22Rv1 (cell line): ENCODE data around the gene BNIP2.

Experiments used
- H3K27ac ChIP-seq: fragments of 450-650 bp; 2 replicates; pipeline ENCODE4 v1.5.1; 2017
- CTCF ChIP-seq: fragments of 450-650 bp; IDR thresholded peaks from 2 replicates; pipeline ENCODE4 v1.5.1; 2017; ENCODE audit warnings: mild to moderate bottlenecking
- ZFX ChIP-seq: fragments of 450-650 bp; IDR thresholded peaks from 2 replicates; pipeline ENCODE4 v1.6.1; 2017; ENCODE audit warnings: antibody characterized with exemption, borderline replicate concordance

Gene BNIP2

GRCh38 chr15:59636184-59636583, 52.9 kb downstream of the BNIP2 start:
- H3K27ac ChIP-seq, result no peak overlapping the region
- no peak for TF ChIP-seq CTCF

- no peak overlapping the region for H3K27ac ChIP-seq
Observed at GRCh38 chr15:59632714-59633113, 56.4 kb downstream of the BNIP2 start.

GRCh38 chr15:59622289-59622688, 66.8 kb downstream of the BNIP2 start:
- TF ChIP-seq ZFX (no peak), CTCF (peak; percentile 56)
- no peak overlapping the region for H3K27ac ChIP-seq

More at GRCh38 chr15:59632714-59633113, 56.4 kb downstream of the BNIP2 start:
- no peak for TF ChIP-seq ZFX
- TF ChIP-seq CTCF, result 0 out of 2 replicates have a peak, but pooled peaks have one; percentile 21

GRCh38 chr15:59618406-59618805, 70.7 kb downstream of the BNIP2 start:
- H3K27ac ChIP-seq, result no peak overlapping the region
- TF ChIP-seq ZFX (no peak), CTCF (no peak)

GRCh38 chr15:59616379-59616778, 72.7 kb downstream of the BNIP2 start:
- TF ChIP-seq CTCF, result no peak
- no peak for TF ChIP-seq ZFX
- H3K27ac ChIP-seq, result no peak overlapping the region

- no peak overlapping the region for H3K27ac ChIP-seq
- TF ChIP-seq CTCF, result no peak
- TF ChIP-seq ZFX, result no peak
Observed at GRCh38 chr15:59615661-59616060, 73.5 kb downstream of the BNIP2 start.

GRCh38 chr15:59614153-59614552, 75.0 kb downstream of the BNIP2 start:
- TF ChIP-seq ZFX, result no peak
- no peak for TF ChIP-seq CTCF
- H3K27ac ChIP-seq, result no peak overlapping the region
